ENCODE data around the gene DHPS. TPM values are rescaled to one million over a fixed set of nuclear protein-coding genes. Genes with fewer than 3 reads are reported as not detected.

Gene DHPS
- total and polyA plus RNA-seq, 2 of the 13 experiments (the other 11 are each of a cell fraction or from before 2014, with no cell fraction given), result 43.3 to 84.3 TPM

GRCh38 chr19:12720851-12721655 is 39.4 kb upstream of the DHPS start (continued):
- TF ChIP-seq ZNF407 (CRISPR knock-in tag; IDR thresholded peaks at IDR 0.05; ENCODE audit: not compliant biosample characterization), result peak; percentile 15
- peak; percentile 20 for TF ChIP-seq SRSF1 (optimal IDR thresholded peaks at IDR 0.05; ENCODE audit: low read depth, low read length)
- no peak for TF ChIP-seq ZNF496 (CRISPR knock-in tag; IDR thresholded peaks at IDR 0.05; ENCODE audit: insufficient replicate concordance)
- TF ChIP-seq DPF2 (CRISPR knock-in tag; IDR thresholded peaks at IDR 0.05; ENCODE audit: borderline replicate concordance, low read depth), result no peak
- no peak for TF ChIP-seq ZNF3 (CRISPR knock-in tag; IDR thresholded peaks at IDR 0.05)
- TF ChIP-seq SIX4 (CRISPR knock-in tag; IDR thresholded peaks at IDR 0.05), result no peak
- peak; percentile 3; the same call in 1 of the 2 replicates for TF ChIP-seq KMT2A (CRISPR knock-in tag; IDR thresholded peaks at IDR 0.05)
- no peak for TF ChIP-seq PHF5A (CRISPR knock-in tag; IDR thresholded peaks at IDR 0.05; ENCODE audit: low read depth, unreplicated experiment)
- no peak for TF ChIP-seq TARDBP (CRISPR knock-in tag; IDR thresholded peaks at IDR 0.05)
- peak; percentile 39 for TF ChIP-seq ZFX (CRISPR knock-in tag; IDR thresholded peaks at IDR 0.05; ENCODE audit: low read depth)
- no peak for TF ChIP-seq ZNF720 (CRISPR knock-in tag; IDR thresholded peaks at IDR 0.05)
- no peak for TF ChIP-seq PAXIP1 (CRISPR knock-in tag; conservative IDR thresholded peaks at IDR 0.05)
- TF ChIP-seq CTCF (CRISPR knock-in tag; IDR thresholded peaks at IDR 0.05), result no peak
- no peak for TF ChIP-seq ZNF883 (CRISPR knock-in tag; IDR thresholded peaks at IDR 0.05; ENCODE audit: not compliant biosample characterization)
- TF ChIP-seq POLR2A (IDR thresholded peaks at IDR 0.05; ENCODE audit: insufficient read depth in 1 of 2, low read depth in 2 of 2, low read length in 2 of 2), result no peak
- TF ChIP-seq ZBTB38 (CRISPR knock-in tag; IDR thresholded peaks at IDR 0.05), result peak; percentile 71; the same call in 1 of the 2 replicates
